HG03565 (cell line): ENCODE results near the gene CD22.

Experiments
- ATAC-seq: cut with Tn5 transposase; IDR thresholded peaks from one replicate; pipeline ENCODE4 v1.9.1; 2021; ENCODE audit warnings: mild to moderate bottlenecking, moderate library complexity; ENCODE audit not compliant: unreplicated experiment

CD22 gene

DNA sequence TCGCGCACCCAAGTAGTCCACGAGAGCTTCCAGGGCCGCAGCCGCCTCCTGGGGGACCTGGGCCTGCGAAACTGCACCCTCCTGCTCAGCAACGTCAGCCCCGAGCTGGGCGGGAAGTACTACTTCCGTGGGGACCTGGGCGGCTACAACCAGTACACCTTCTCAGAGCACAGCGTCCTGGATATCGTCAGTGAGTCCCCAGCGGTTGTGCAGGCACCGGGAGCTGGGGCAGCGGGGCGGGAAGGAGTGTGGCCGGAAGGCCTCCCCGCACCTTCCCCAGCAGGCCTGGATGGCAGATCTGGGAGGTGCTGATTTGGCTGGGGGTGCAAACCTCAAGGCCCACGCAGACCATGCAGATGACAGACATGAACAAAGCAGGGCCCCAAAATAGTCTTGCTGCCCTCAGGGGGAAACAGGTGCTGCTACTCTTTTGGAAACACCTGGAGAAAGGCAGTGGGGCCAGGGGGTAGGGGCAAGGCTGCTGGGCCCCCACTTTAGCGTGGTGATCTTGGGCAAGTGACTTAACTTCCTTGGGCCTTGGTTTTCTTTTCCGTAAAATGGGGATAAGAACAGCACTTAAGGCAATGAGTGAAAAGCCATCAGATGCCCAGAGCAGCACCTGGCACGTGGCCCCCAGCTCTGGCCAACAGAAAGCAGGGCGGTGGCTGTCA, 33.1 kb upstream of the CD22 start:
- no peak for ATAC-seq

DNA sequence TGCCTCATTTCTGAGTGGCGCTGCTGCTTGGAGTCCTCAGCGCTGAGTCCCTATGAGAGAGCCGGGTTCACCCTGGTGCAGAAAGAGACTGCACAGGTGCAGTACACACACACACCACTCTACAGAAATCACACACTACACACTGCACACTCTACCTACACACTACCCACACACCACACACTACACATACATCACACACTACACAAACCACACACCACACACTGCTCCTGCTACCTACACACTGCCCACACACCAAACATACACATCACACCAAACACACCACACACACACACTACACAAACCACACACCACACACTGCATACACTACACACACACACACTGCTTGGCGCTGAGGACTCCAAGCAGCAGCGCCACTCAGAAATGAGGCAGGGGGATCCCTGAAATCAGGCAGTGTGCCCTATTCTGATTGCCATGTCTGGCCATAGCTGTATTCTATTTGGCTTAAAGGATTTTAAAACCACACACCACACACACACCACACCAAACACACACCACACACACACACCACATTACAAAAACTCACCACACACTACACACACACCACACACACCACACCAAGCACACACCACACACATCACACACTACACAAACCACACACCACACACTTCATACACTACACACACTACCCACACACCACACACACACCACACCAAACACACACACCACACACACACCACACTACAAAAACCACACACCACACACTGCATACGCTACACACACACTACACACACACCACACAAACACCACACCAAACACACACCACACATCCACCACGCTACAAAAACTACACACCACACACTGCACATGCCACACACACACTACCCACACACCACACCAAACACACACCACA, 32.1 kb upstream of the CD22 start:
- ATAC-seq = no peak

DNA sequence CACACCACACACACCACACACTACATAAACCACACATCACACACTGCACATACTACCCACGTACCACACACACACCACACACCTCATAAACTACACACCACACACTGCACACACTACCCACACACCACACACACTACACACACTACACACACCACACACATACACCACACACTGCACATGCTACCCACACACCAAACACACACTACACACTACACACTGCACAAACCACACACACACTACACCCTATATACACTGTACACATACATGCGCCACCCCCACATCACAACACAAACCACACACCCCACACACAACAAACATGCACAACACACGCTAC, 31.5 kb upstream of the CD22 start:
- no peak for ATAC-seq

DNA sequence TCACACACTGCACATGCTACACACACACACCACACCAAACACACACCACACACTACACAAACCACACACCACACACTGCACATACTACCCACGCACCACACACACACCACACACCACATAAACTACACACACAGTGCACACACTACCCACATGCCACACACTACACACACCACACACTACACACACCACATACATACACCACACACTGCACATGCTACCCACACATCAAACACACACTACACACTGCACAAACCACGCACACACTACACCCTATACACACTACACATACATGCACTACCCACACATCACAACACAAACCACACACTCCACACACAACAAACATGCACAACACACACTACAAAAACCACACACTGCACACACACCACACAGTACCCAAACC, 31.1 kb upstream of the CD22 start:
- no peak for ATAC-seq

- ATAC-seq = no peak
Measured at GRCh38 chr19:35298561-35298972, 30.4 kb upstream of the CD22 start.

DNA sequence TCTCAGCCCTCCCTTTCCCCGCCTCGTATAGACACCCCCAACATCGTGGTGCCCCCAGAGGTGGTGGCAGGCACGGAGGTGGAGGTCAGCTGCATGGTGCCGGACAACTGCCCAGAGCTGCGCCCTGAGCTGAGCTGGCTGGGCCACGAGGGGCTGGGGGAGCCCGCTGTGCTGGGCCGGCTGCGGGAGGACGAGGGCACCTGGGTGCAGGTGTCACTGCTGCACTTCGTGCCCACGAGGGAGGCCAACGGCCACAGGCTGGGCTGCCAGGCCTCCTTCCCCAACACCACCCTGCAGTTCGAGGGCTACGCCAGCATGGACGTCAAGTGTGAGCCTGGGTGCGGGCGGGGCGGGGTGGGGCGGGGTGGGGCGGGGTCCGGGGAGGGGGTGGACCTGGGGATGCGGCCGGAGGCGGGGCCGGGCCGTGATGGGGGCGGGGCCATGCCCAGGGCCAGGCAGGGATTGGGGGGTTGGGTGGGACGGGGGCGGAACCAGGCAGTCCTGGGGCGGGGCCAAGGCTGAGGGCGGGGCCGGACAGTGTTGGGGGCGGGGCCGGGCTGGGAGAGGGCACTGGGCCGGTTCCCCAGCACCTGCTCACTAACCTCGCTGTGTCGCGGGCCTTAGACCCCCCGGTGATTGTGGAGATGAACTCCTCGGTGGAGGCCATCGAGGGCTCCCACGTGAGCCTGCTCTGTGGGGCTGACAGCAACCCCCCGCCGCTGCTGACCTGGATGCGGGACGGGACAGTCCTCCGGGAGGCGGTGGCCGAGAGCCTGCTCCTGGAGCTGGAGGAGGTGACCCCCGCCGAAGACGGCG, 29.3 kb upstream of the CD22 start:
- ATAC-seq = no peak

DNA sequence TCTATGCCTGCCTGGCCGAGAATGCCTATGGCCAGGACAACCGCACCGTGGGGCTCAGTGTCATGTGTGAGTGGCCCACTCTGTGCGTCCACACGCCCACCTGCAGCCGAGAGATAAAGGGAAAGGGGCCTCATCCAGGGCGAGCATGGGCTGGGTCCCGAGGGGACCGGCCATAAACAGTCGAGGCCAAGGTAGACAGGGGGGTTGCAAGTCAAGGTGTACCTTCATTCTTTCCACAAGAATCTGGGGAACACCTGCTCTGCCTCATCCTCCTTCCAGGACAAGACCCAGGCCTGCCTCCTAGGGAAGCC, 28.7 kb upstream of the CD22 start:
- ATAC-seq = no peak

GRCh38 chr19:35301961-35302360, 27.0 kb upstream of the CD22 start:
- ATAC-seq = no peak

- no peak for ATAC-seq
Measured at GRCh38 chr19:35302446-35302845, 26.5 kb upstream of the CD22 start.

GRCh38 chr19:35303357-35303915, 25.6 kb upstream of the CD22 start:
- no peak for ATAC-seq

DNA sequence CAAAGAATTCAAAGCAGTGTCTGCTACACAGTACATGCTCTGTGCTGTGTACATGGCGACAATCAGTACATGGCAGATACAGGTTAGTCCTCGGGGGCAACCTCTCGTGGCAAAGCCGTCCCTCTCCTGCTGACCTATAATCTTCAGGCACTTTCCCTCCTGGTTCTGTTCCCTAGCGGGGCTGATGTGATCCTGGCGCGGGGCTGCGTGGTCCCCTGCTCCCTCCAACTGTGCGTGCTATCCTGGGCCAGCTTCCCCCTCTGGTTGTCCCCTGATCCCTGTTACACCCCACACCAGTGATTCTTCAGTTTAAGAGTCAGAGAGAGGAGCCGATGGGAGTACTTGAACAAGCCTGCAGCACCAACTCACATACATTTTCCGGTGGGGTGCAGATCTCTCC, 25.0 kb upstream of the CD22 start:
- no peak for ATAC-seq

DNA sequence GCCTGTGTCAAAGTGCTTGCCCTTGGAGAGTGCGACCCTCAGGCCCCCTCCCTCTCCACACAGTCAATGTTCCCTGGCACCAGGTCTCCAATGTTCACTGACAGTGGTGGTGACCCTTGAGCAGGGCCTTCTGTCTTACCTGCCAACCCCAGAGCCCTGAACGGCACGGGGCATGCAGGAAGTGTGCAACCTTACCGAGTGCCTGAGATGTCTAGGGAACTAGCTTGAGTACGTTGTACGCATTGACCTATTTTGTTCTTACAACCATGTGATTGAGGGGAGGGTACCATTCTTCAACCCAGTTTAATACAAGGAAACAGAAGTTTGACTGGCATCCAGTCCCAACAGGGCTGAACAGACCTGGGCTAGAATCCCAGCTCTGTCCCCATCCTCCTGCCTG, 23.8 kb upstream of the CD22 start:
- ATAC-seq = no peak

DNA sequence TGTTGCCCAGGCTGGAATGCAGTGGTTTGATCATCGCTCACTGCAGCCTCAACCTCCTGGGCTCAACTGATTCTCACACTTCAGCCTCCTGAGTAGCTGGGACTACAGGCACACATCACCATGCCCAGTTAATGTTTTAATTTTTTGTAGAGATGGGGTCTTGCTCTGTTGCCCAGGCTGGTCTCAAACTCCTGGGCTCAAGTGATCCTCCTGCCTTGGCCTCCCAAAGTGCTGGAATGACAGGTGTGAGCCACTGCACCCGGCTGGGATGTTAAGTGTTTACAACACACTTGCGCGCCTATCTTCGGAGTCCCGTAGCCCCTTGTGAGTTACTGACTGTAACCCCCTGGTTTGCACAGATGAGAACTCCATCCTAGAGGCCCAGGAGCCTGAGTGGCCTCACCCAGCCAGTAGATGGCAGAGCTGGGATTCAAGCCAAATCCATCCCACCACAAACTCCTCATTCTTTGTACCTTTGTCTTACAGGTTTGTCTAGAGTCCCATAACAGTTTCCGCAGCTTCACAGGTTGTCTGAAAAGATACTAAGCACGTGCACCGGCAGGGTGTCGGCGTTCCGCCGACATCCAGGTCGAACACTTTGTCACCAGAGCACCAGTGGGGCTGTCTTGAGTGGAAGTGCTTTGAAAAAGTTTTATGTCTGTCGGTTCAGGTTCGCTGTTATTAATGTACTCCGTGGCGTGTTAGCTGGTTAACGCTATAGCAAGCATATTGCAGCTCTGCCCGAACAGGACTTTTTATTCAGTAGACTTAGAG, 22.3 kb upstream of the CD22 start:
- ATAC-seq = no peak

DNA sequence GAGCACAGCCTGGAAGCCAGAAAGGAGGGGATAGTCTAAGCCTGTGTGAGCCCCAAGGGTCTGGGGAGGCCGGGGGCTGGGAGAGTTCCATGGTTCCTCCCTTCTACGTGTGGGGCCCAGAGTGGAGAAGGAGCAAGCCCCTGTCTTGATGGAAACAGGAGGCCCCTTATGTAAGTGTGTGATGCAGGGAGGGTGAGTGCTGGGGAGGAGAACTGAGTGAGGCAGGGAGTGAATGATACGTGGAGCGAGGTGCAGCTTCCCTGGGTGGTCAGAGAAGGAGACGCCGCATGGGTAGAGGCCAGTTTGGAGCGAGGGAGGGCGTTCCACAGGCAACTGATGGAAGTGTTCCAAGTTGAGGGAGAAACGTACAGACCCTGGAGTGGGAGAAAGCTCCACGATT, 21.1 kb upstream of the CD22 start:
- ATAC-seq = no peak

- no peak for ATAC-seq
Measured at GRCh38 chr19:35308910-35309309, 20.1 kb upstream of the CD22 start.

- no peak for ATAC-seq
Measured at GRCh38 chr19:35309481-35310279, 19.3 kb upstream of the CD22 start.

GRCh38 chr19:35310331-35310730, 18.7 kb upstream of the CD22 start:
- no peak for ATAC-seq

DNA sequence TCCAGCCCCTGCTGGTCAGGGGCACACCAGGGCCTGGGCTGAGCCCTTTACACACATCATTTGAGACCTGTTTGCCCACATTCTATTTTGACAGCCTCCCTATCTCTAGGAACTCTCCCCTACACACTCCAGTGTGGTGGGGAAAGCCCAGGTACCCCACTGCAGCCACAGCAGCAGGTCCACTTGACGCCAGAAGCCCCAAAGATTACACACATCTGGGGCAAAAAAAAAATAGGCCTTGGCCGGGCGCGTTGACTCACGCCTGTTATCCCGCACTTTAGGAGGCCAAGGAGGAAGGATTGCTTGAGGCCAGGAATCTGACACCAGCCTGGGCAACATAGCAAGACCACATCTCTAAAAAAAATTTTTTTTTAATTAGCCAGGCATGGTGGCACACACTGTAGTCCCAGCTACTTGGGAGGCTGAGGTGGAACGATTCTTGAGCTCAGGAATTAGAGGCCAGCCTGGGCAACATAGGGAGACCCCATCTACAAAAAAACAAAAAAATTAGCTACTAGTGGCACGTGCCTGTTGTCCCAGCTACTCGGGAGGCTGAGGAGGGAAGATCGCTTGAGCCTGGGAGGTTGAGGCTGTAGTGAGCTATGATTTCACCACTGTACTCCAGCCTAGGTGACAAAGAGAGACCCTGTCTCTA, 18.0 kb upstream of the CD22 start:
- ATAC-seq = no peak

DNA sequence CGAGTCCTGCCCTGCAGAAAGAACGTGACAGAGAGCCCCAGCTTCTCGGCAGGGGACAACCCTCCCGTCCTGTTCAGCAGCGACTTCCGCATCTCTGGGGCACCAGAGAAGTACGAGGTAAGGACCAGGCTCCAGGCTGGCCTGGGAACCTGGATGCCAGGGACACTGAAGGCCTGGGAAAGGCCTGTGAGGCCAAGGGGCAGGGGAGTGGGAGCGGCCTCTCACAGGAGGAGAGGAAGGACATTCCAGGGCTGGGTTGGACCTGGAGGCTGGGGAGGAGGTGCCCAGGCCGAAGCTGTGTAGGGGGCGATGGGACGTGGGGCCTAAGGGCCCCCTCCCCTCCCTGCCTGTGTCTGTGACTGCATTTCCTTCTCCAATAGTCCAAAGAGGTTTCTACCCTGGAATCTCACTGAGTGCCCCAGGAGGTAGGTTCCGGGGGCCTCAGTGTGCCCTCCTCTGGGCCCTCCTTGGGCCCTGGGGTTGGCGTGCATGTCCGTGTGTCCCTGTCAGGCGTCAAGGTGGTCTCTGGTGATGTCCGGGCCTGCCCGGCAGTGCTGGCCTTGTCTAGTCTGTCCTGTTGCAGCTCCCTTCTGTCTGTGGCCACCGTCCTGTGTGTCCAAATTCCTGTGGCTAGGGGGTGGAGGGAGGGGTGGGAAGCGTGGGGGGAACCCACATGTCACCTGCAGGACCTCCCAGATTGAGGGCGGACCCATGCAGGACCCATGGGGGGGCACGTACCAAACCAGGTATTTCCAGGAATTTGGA, 16.9 kb upstream of the CD22 start:
- no peak for ATAC-seq
